Endothelial cell of umbilical vein (primary cell): ENCODE measurements around the gene RYR3. TPM values are rescaled to one million over a fixed set of nuclear protein-coding genes. Genes with fewer than 3 reads are reported as not detected.

Experiments used
- BruUV-seq: library from RNA; stranded (reverse); fragments of 400-500 nt; replicated peaks from 2 replicates; lab custom pipeline; 2021; lab: Mats Ljungman, UMichigan
- CTCF ChIA-PET: fragments of 300-600, 350-600 bp; sonication (Branson Sonifier 250); formaldehyde crosslinking; loops from one replicate; lab custom pipeline; 2021; ENCODE audit warnings: antibody characterized with exemption, inconsistent platforms; lab: Charles Lee
- POLR2A ChIA-PET: fragments of 300-600, 350-600 bp; sonication (Branson Sonifier 250); formaldehyde crosslinking; loops from one replicate; lab custom pipeline; 2021; ENCODE audit warnings: antibody characterized with exemption, inconsistent platforms; lab: Charles Lee
- DNase-seq: peaks from one replicate; pipeline ENCODE4 v3.0.0-alpha.2; 2011; ENCODE audit warnings: low read depth, low spot score
- FAIRE-seq: peaks from 2 replicates; lab custom pipeline; 2011; peaks lifted over from hg19 to GRCh38; lab: Jason Lieb, UNC
- H2AFZ ChIP-seq: 2 replicates; pipeline ENCODE4 v1.6.0; 2012; ENCODE audit warnings: low read depth, low read length, control low read depth, inconsistent platforms
- H3K27ac ChIP-seq: 2 replicates; pipeline ENCODE4 v1.5.1; 2011; ENCODE audit warnings: low read depth, mild to moderate bottlenecking, control low read depth, low read length, moderate library complexity; ENCODE audit not compliant: insufficient read depth
- H3K27me3 ChIP-seq, 2 experiments: 2 replicates each; pipeline versions ENCODE4 v1.6.0 to v1.6.1; 2011; ENCODE audit warnings: low read length in 2 of 2, mixed read lengths in 1 of 2; ENCODE audit not compliant: control insufficient read depth in 2 of 2, insufficient read depth in 2 of 2
- H3K36me3 ChIP-seq, 2 experiments: 2 replicates in 1 of 2; 3 replicates in 1 of 2; pipeline ENCODE4 v1.5.1; 2011; ENCODE audit warnings: low read length in 2 of 2, mild to moderate bottlenecking in 1 of 2, moderate library complexity in 1 of 2; ENCODE audit not compliant: control insufficient read depth in 2 of 2, insufficient read depth in 2 of 2; ENCODE audit errors: extremely low read depth in 1 of 2
- H3K4me1 ChIP-seq: 3 replicates; pipeline ENCODE4 v1.5.1; 2011; ENCODE audit warnings: mild to moderate bottlenecking, low read length; ENCODE audit not compliant: control insufficient read depth, insufficient read depth; ENCODE audit errors: extremely low read depth
- H3K4me2 ChIP-seq: 2 replicates; pipeline ENCODE4 v1.6.1; 2011; ENCODE audit warnings: low read length, control low read depth, mixed read lengths; ENCODE audit not compliant: insufficient read depth
- H3K4me3 ChIP-seq, 3 experiments: fragments of 200-600 bp in 1 of 3; sonication (generic), shearing (Covaris generic) in 1 of 3; replicated peaks in 1 of 3; 2 replicates each; pipeline ENCODE4 v1.5.1; 2011 to 2016; ENCODE audit warnings: control low read depth in 3 of 3, low read length in 3 of 3, mild to moderate bottlenecking in 2 of 3, inconsistent platforms in 1 of 3, low read depth in 1 of 3, moderate library complexity in 1 of 3; ENCODE audit not compliant: insufficient read depth in 1 of 3
- H3K79me2 ChIP-seq: 2 replicates; pipeline ENCODE4 v1.6.0; 2012; ENCODE audit warnings: low read length, inconsistent platforms; ENCODE audit not compliant: control insufficient read depth, insufficient read depth
- H3K9ac ChIP-seq: replicated peaks from 2 replicates; pipeline ENCODE3; 2011; ENCODE audit warnings: low read length, control low read depth; ENCODE audit not compliant: insufficient read depth; ENCODE audit errors: extremely low read depth
- H3K9me1 ChIP-seq: replicated peaks from 3 replicates; pipeline ENCODE4 v1.6.0; 2011; ENCODE audit warnings: mild to moderate bottlenecking, low read length; ENCODE audit not compliant: control insufficient read depth, insufficient read depth; ENCODE audit errors: extremely low read depth
- H3K9me3 ChIP-seq: replicated peaks from 2 replicates; pipeline ENCODE4 v1.5.1; 2012; ENCODE audit warnings: low read length, inconsistent platforms; ENCODE audit not compliant: control insufficient read depth, insufficient read depth
- H4K20me1 ChIP-seq: replicated peaks from 2 replicates; pipeline ENCODE3; 2011; ENCODE audit warnings: mild to moderate bottlenecking, low read length; ENCODE audit not compliant: control insufficient read depth, insufficient read depth; ENCODE audit errors: extremely low read depth
- EZH2 ChIP-seq: IDR thresholded peaks from 2 replicates; pipeline ENCODE4 v1.6.1; 2012; ENCODE audit warnings: borderline replicate concordance, low read depth, mild to moderate bottlenecking, moderate library complexity, low read length, inconsistent platforms; ENCODE audit not compliant: severe bottlenecking
- FOS ChIP-seq: IDR thresholded peaks from 2 replicates; pipeline ENCODE4 v1.6.1; 2011; ENCODE audit warnings: mild to moderate bottlenecking, low read length, moderate library complexity, borderline replicate concordance; ENCODE audit not compliant: insufficient read depth
- GATA2 ChIP-seq: IDR thresholded peaks from 2 replicates; pipeline ENCODE4 v1.7.0; 2011; ENCODE audit warnings: low read depth, mild to moderate bottlenecking, moderate library complexity, mixed read lengths, low read length; ENCODE audit not compliant: insufficient read length, insufficient read depth
- JUN ChIP-seq: IDR thresholded peaks from 2 replicates; pipeline ENCODE4 v1.6.1; 2011; ENCODE audit warnings: borderline replicate concordance, low read depth; ENCODE audit not compliant: insufficient read length, insufficient read depth
- MYC ChIP-seq: IDR thresholded peaks from one replicate; pipeline ENCODE4 v1.6.1; 2011; ENCODE audit warnings: mild to moderate bottlenecking, low read depth, low read length
- POLR2A ChIP-seq: IDR thresholded peaks from 2 replicates; pipeline ENCODE4 v1.6.1; 2012; ENCODE audit warnings: low read depth, mild to moderate bottlenecking, control low read depth, low read length
- POLR2AphosphoS5 ChIP-seq: IDR thresholded peaks from 2 replicates; pipeline ENCODE4 v1.6.1; 2012; ENCODE audit warnings: low read depth, mild to moderate bottlenecking, control low read depth, low read length, moderate library complexity; ENCODE audit not compliant: insufficient read depth
- dilution Hi-C: fragments of 300-500 bp; cut with MboI; formaldehyde crosslinking; loops from one replicate; pipeline ENCODE4 v1.15.0; 2019; ENCODE audit warnings: low sequenced_read_pairs; ENCODE audit not compliant: extremely low pct_ligation_motif_present
- intact Hi-C: fragments of 100-400 bp; cut with micrococcal nuclease; formaldehyde crosslinking; loops from one replicate; pipeline ENCODE4 v1.10.0; 2022
- polyA plus RNA-seq, 4 experiments: library from polyadenylated mRNA; depleted of rRNA in 3 of 4; stranded (reverse) in 3 of 4; unstranded in 1 of 4; fragments of >200 nt; gene quantifications; 2 replicates each; pipeline versions ENCODE4 v1.2.1 to v1.2.3, GENCODE V29; 2011 to 2012; ENCODE audit warnings: missing spikeins in 1 of 4
- total RNA-seq: library from RNA; stranded (reverse); gene quantifications from 2 replicates; pipeline ENCODE4 v1.2.3, GENCODE V29; 2021
- TF ChIP-seq, protein P1 (sequence below): IDR thresholded peaks from 2 replicates; pipeline ENCODE4 v1.6.1; 2011; ENCODE audit not compliant: insufficient read depth, insufficient read length
- TF ChIP-seq, protein P2 (sequence below), 2 donors: IDR thresholded peaks; 1 replicate in 1 of 2; 2 replicates in 1 of 2; pipeline ENCODE4 v1.5.1; 2011; ENCODE audit warnings: low read length in 2 of 2, mild to moderate bottlenecking in 2 of 2, moderate library complexity in 2 of 2, control low read depth in 1 of 2, inconsistent platforms in 1 of 2, low read depth in 1 of 2; ENCODE audit not compliant: insufficient read depth in 1 of 2; ENCODE audit errors: extremely low read depth in 1 of 2

RYR3 gene
- total and polyA plus RNA-seq, 2 donors (not counting 3 experiments of a cell fraction or from before 2014, with no cell fraction given) = not detected

DNA sequence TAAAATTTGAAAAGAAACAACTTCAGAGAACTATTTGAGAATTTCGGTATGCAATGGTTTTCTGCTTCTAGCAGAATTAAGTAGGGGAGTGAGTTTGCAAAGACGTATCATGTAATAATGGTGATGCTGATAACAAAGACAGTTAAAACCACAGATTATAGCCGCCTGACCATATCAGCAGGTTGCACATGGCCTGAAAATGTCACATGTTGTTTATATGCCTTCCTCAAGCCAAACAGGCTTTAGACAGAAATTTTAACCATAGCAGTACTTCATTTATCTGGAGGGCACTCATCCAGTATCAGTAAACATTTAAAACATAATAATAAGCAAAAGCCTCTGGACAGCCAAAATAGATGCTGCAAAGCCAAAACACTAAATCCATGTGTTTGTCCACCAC is 131.7 kb downstream of the RYR3 start:
- intact Hi-C loops (no loop called here), dilution Hi-C loops (no loop called here)
- no peak for TF ChIP-seq POLR2AphosphoS5
- TF ChIP-seq, protein P1, sequence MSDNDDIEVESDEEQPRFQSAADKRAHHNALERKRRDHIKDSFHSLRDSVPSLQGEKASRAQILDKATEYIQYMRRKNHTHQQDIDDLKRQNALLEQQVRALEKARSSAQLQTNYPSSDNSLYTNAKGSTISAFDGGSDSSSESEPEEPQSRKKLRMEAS = no peak
- no peak for TF ChIP-seq POLR2A
- no peak for TF ChIP-seq GATA2
- no peak for TF ChIP-seq JUN
- TF ChIP-seq FOS = no peak
- no peak for TF ChIP-seq MYC
- TF ChIP-seq, protein P2, sequence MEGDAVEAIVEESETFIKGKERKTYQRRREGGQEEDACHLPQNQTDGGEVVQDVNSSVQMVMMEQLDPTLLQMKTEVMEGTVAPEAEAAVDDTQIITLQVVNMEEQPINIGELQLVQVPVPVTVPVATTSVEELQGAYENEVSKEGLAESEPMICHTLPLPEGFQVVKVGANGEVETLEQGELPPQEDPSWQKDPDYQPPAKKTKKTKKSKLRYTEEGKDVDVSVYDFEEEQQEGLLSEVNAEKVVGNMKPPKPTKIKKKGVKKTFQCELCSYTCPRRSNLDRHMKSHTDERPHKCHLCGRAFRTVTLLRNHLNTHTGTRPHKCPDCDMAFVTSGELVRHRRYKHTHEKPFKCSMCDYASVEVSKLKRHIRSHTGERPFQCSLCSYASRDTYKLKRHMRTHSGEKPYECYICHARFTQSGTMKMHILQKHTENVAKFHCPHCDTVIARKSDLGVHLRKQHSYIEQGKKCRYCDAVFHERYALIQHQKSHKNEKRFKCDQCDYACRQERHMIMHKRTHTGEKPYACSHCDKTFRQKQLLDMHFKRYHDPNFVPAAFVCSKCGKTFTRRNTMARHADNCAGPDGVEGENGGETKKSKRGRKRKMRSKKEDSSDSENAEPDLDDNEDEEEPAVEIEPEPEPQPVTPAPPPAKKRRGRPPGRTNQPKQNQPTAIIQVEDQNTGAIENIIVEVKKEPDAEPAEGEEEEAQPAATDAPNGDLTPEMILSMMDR (IDR thresholded peaks at IDR 0.05; ENCODE audit: extremely low read depth in 1 of 2, insufficient read depth in 1 of 2, low read depth in 1 of 2, low read length in 2 of 2) = no peak
- no peak for TF ChIP-seq EZH2
- FAIRE-seq = no peak
- ChIA-PET POLR2A (no interaction called here), CTCF (no interaction called here)
- DNase-seq = no peak
- no peak overlapping the region for H3K9ac ChIP-seq
- no peak overlapping the region for H3K4me3 ChIP-seq
- no TSS peak for BruUV-seq
- H3K9me3 ChIP-seq = no peaks in the 10 kb centered on the region
- H3K79me2 ChIP-seq = no peaks in the 10 kb centered on the region
- no peak overlapping the region for H3K4me2 ChIP-seq
- H4K20me1 ChIP-seq = no peaks in the 10 kb centered on the region
- H3K36me3 ChIP-seq = no peaks in the 10 kb centered on the region
- H2AFZ ChIP-seq = no peak overlapping the region
- H3K27me3 ChIP-seq = no peaks in the 10 kb centered on the region
- no peaks in the 10 kb centered on the region for H3K9me1 ChIP-seq
- H3K27ac ChIP-seq = no peak overlapping the region
- no peaks in the 10 kb centered on the region for H3K4me1 ChIP-seq
